CD14-positive monocyte (primary cell): ENCODE data around the gene PAQR5. TPM values are rescaled to one million over a fixed set of nuclear protein-coding genes. Genes with fewer than 3 reads are reported as not detected.

ENCODE experiments used
- DNase-seq, 3 donors: peaks; one replicate each; pipeline ENCODE4 v3.0.0-alpha.2; 2011 to 2022
- H2AFZ ChIP-seq: 2 replicates; pipeline ENCODE4 v1.6.0; 2012; ENCODE audit warnings: mild to moderate bottlenecking, low read depth, low read length, inconsistent platforms; ENCODE audit not compliant: insufficient read depth, poor library complexity, severe bottlenecking
- H3K27ac ChIP-seq, 2 donors: 1 replicate in 1 of 2; 2 replicates in 1 of 2; pipeline ENCODE4 v1.5.1; 2012 to 2013; ENCODE audit warnings: low read length in 2 of 2, control low read depth in 1 of 2, inconsistent platforms in 1 of 2, low read depth in 1 of 2, mild to moderate bottlenecking in 1 of 2
- H3K27me3 ChIP-seq, 2 donors: one replicate each; pipeline versions ENCODE4 v1.6.0 to v1.6.1; 2011 to 2013; ENCODE audit warnings: low read length in 2 of 2; ENCODE audit not compliant: control insufficient read depth in 2 of 2, insufficient read depth in 2 of 2
- H3K36me3 ChIP-seq, 2 donors: replicated peaks in 1 of 2; 1 replicate in 1 of 2; 2 replicates in 1 of 2; pipeline versions ENCODE4 v1.5.1 to v1.6.1; 2012 to 2013; ENCODE audit warnings: low read length in 2 of 2, control low read depth in 1 of 2, inconsistent platforms in 1 of 2, mild to moderate bottlenecking in 1 of 2; ENCODE audit not compliant: insufficient read depth in 2 of 2, control insufficient read depth in 1 of 2
- H3K4me1 ChIP-seq, 2 donors: 1 replicate in 1 of 2; 2 replicates in 1 of 2; pipeline versions ENCODE4 v1.5.1 to v1.6.1; 2012 to 2013; ENCODE audit warnings: low read length in 2 of 2, control low read depth in 1 of 2, inconsistent platforms in 1 of 2, mild to moderate bottlenecking in 1 of 2, moderate library complexity in 1 of 2; ENCODE audit not compliant: insufficient read depth in 2 of 2, control insufficient read depth in 1 of 2
- H3K4me2 ChIP-seq: replicated peaks from 2 replicates; pipeline ENCODE3; 2012; ENCODE audit warnings: low read length, moderate library complexity, mild to moderate bottlenecking; ENCODE audit not compliant: poor library complexity, severe bottlenecking; ENCODE audit errors: extremely low read depth
- H3K4me3 ChIP-seq, 3 experiments: fragments of 200-600 bp in 1 of 3; sonication (generic) in 1 of 3; replicated peaks in 1 of 3; 1 replicate in 2 of 3; 2 replicates in 1 of 3; pipeline ENCODE4 v1.5.1; 2011 to 2013; ENCODE audit warnings: low read length in 3 of 3, mild to moderate bottlenecking in 3 of 3, control low read depth in 2 of 3, low read depth in 2 of 3, inconsistent platforms in 1 of 3, moderate library complexity in 1 of 3
- H3K79me2 ChIP-seq: 2 replicates; pipeline ENCODE4 v1.6.0; 2012; ENCODE audit warnings: mild to moderate bottlenecking, control low read depth, inconsistent platforms, low read length, moderate library complexity; ENCODE audit not compliant: insufficient read depth
- H3K9ac ChIP-seq: 2 replicates; pipeline ENCODE4 v1.6.0; 2017; ENCODE audit warnings: low read length, mild to moderate bottlenecking; ENCODE audit not compliant: insufficient read depth, poor library complexity, severe bottlenecking
- H3K9me3 ChIP-seq, 2 donors: replicated peaks in 1 of 2; 1 replicate in 1 of 2; 2 replicates in 1 of 2; pipeline versions ENCODE4 v1.5.1 to v1.6.1; 2012 to 2013; ENCODE audit warnings: low read length in 2 of 2, control low read depth in 1 of 2; ENCODE audit not compliant: control insufficient read depth in 1 of 2, insufficient read depth in 1 of 2
- H4K20me1 ChIP-seq: 2 replicates; pipeline ENCODE4 v1.6.0; 2012; ENCODE audit warnings: mild to moderate bottlenecking, low read length, control low read depth, moderate library complexity; ENCODE audit not compliant: insufficient read depth
- H3K27ac Mint-ChIP-seq, 7 donors: one replicate each; pipeline ENCODE4 v1.8.0; 2020; ENCODE audit warnings: mild to moderate bottlenecking in 7 of 7, mixed read lengths in 7 of 7, moderate library complexity in 6 of 7, inconsistent platforms in 2 of 7
- H3K27me3 Mint-ChIP-seq, 3 donors: one replicate each; pipeline ENCODE4 v1.8.0; 2021 to 2022; ENCODE audit warnings: low read depth in 3 of 3, mild to moderate bottlenecking in 3 of 3, mixed read lengths in 3 of 3, moderate library complexity in 3 of 3, inconsistent platforms in 1 of 3
- H3K36me3 Mint-ChIP-seq, 2 donors: one replicate each; pipeline ENCODE4 v1.8.0; 2020; ENCODE audit warnings: mixed read lengths in 2 of 2, inconsistent platforms in 1 of 2, mild to moderate bottlenecking in 1 of 2
- H3K4me1 Mint-ChIP-seq: one replicate; pipeline ENCODE4 v1.8.0; 2020; ENCODE audit warnings: mild to moderate bottlenecking, mixed read lengths
- H3K4me3 Mint-ChIP-seq, 2 donors: one replicate each; pipeline ENCODE4 v1.8.0; 2020; ENCODE audit warnings: mild to moderate bottlenecking in 2 of 2, mixed read lengths in 2 of 2, moderate library complexity in 1 of 2
- H3K9me3 Mint-ChIP-seq, 7 donors: one replicate each; pipeline ENCODE4 v1.8.0; 2020 to 2022; ENCODE audit warnings: mixed read lengths in 7 of 7, mild to moderate bottlenecking in 6 of 7, moderate library complexity in 6 of 7, inconsistent platforms in 2 of 7
- CTCF ChIP-seq: fragments of 200-600 bp; IDR thresholded peaks from one replicate; pipeline ENCODE4 v1.8.0; 2022; ENCODE audit warnings: antibody characterized with exemption, mild to moderate bottlenecking
- WGBS: methylation state at CpG from one replicate; pipeline ENCODE4 v1.1.5; 2013; ENCODE audit warnings: missing lambda C conversion rate; ENCODE audit not compliant: insufficient coverage; 5-methylcytosine and 5-hydroxymethylcytosine counted together
- intact Hi-C, 2 donors: fragments of 100-400 bp; cut with micrococcal nuclease; formaldehyde crosslinking; loops; one replicate each; pipeline versions ENCODE4 v1.15.0 to v1.15.1; 2023
- polyA plus RNA-seq, 3 donors: library from polyadenylated mRNA; depleted of rRNA in 1 of 3; unstranded in 2 of 3; stranded (reverse) in 1 of 3; fragments of 300-500 nt in 2 of 3; fragments of >200 nt in 1 of 3; fragmentation: Illumina TruSeq in 2 of 3; gene quantifications; 1 replicate in 2 of 3; 2 replicates in 1 of 3; pipeline ENCODE4 v1.2.3, GENCODE V29; 2012 to 2021

PAQR5 gene
- polyA plus RNA-seq, 3 donors, result not detected

- no peak overlapping the region for H3K4me2 ChIP-seq
- H3K9me3 ChIP-seq, result no peaks in the 10 kb centered on the region
- no peak overlapping the region for H2AFZ ChIP-seq
- Mint-ChIP-seq H3K4me3 (no peak overlapping the region), H3K27ac (no peak overlapping the region), H3K36me3 (no peaks in the 10 kb centered on the region), H3K9me3 (peaks cover 0 to under 1% (median 0%) of the 10 kb centered on the region in 7 donors), H3K27me3 (peaks cover 0 to 2% (median 1%) of the 10 kb centered on the region in 3 donors), H3K4me1 (peaks cover 6% of the 10 kb centered on the region)
- H3K4me3 ChIP-seq, result no peak overlapping the region
- intact Hi-C loops, result no loop called here
- WGBS, result no CpG with 5 or more reads among the region's 2 CpGs
- H3K27me3 ChIP-seq, result no peaks in the 10 kb centered on the region
- no peak overlapping the region for H3K9ac ChIP-seq
- H3K79me2 ChIP-seq, result no peaks in the 10 kb centered on the region
- no peak for TF ChIP-seq CTCF
- DNase-seq, result no peak
- H3K36me3 ChIP-seq, result no peaks in the 10 kb centered on the region
- H3K27ac ChIP-seq, result no peak overlapping the region
- no peaks in the 10 kb centered on the region for H4K20me1 ChIP-seq
- H3K4me1 ChIP-seq, result peaks cover 0 to 5% of the 10 kb centered on the region in 2 donors
Observed at GRCh38 chr15:69344238-69344637, 45.5 kb downstream of the PAQR5 start.

GRCh38 chr15:69346112-69346511, 47.4 kb downstream of the PAQR5 start:
- Histone ChIP-seq H3K27ac (no peak overlapping the region), H3K79me2 (no peaks in the 10 kb centered on the region), H4K20me1 (no peaks in the 10 kb centered on the region), H3K9ac (no peak overlapping the region), H3K9me3 (no peaks in the 10 kb centered on the region), H2AFZ (no peak overlapping the region), H3K4me2 (no peak overlapping the region), H3K4me3 (no peak overlapping the region), H3K36me3 (no peaks in the 10 kb centered on the region), H3K27me3 (no peaks in the 10 kb centered on the region), H3K4me1 (no peaks in the 10 kb centered on the region)
- H3K27ac Mint-ChIP-seq, result no peak overlapping the region
- no CpG with 5 or more reads among the region's 5 CpGs for WGBS
- no peaks in the 10 kb centered on the region for H3K4me1 Mint-ChIP-seq
- H3K36me3 Mint-ChIP-seq, result no peaks in the 10 kb centered on the region
- intact Hi-C loops, result no loop called here
- no peak overlapping the region for H3K4me3 Mint-ChIP-seq
- TF ChIP-seq CTCF, result no peak
- peaks cover 0 to 7% (median 0%) of the 10 kb centered on the region in 7 donors for H3K9me3 Mint-ChIP-seq
- no peak for DNase-seq
- peaks cover 0 to 2% (median 1%) of the 10 kb centered on the region in 3 donors for H3K27me3 Mint-ChIP-seq
